ENCODE data around the gene LETMD1. TPM values are rescaled to one million over a fixed set of nuclear protein-coding genes. Genes with fewer than 3 reads are reported as not detected.

The LETMD1 gene
- total and polyA plus RNA-seq, 2 of the 13 experiments (the other 11 are each of a cell fraction or from before 2014, with no cell fraction given) = 43.3 to 87.7 TPM

DNA sequence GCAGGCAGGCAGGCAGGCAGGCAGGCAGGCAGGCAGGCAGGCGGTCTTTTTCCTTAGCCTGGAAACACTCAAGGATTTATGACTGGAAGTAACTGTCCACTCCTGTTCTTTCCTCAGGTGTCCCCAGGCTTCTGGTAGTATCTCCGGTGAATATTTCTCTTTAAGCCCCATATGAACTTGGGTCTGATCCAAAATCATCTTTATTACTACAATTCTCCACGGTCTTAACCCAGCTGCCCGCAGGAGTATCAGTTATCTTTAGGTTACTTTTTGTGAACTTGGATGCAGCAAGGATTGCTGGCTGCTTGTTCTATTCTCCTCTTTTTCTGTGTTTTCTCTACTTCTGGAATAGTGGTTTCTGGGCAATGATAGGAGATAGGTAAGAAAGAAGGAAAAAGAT lies 32.0 kb downstream of the LETMD1 start (continued):
- TF ChIP-seq, protein P1, sequence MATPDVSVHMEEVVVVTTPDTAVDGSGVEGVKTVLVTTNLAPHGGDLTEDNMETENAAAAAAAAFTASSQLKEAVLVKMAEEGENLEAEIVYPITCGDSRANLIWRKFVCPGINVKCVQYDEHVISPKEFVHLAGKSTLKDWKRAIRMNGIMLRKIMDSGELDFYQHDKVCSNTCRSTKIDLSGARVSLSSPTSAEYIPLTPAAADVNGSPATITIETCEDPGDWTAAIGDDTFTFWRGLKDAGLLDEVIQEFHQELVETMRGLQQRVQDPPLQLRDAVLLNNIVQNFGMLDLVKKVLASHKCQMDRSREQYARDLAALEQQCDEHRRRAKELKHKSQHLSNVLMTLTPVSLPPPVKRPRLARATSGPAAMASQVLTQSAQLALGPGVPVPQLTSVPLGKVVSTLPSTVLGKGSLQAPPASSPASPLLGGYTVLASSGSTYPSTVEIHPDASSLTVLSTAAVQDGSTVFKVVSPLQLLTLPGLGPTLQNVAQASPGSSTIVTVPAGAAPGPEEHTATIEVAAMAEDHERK (CRISPR knock-in tag; IDR thresholded peaks at IDR 0.05; ENCODE audit: low read depth) = no peak
- TF ChIP-seq ZZZ3 (CRISPR knock-in tag; IDR thresholded peaks at IDR 0.05; ENCODE audit: borderline replicate concordance) = no peak
- TF ChIP-seq ZNF124 (CRISPR knock-in tag; IDR thresholded peaks at IDR 0.05) = no peak
- no peak for TF ChIP-seq ZNF556 (CRISPR knock-in tag; IDR thresholded peaks at IDR 0.05; ENCODE audit: borderline replicate concordance)
- TF ChIP-seq ZNF225 (CRISPR knock-in tag; IDR thresholded peaks at IDR 0.05) = no peak
- TF ChIP-seq IKZF4 (CRISPR knock-in tag; IDR thresholded peaks at IDR 0.05; ENCODE audit: borderline replicate concordance, low read depth, not compliant biosample characterization) = no peak
- TF ChIP-seq HHEX (CRISPR knock-in tag; IDR thresholded peaks at IDR 0.05) = no peak
- no peak for TF ChIP-seq TP53 (CRISPR knock-in tag; conservative IDR thresholded peaks at IDR 0.05)
- TF ChIP-seq ZIK1 (CRISPR knock-in tag; IDR thresholded peaks at IDR 0.05; ENCODE audit: borderline replicate concordance, low read depth) = no peak
- TF ChIP-seq AGO1 (IDR thresholded peaks at IDR 0.05; ENCODE audit: low read depth, low read length, poor library complexity, severe bottlenecking) = no peak

DNA sequence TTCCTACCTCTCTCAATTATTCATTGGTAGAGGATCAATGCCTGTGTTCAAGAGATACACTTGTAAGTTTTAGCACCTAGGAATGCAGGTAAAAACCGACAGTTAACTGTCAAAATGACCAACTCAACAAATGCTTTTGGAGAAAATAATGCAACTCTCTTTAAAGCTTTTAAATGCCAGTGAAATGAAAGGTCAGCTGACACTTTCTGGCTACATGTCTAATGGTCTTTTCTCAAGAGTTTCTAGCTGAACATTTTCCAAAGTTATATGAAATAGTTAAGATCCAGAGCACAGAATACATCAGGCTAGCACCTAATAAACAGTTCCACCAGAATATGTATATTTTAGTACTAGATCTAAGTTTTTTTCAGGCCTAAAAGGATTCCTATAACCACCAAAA lies 33.3 kb downstream of the LETMD1 start:
- peaks cover 15% of the 10 kb centered on the region for H3K79me2 ChIP-seq (ENCODE audit: insufficient read depth, low read length)
- in situ Hi-C loops (cut with HindIII; ENCODE audit: extremely low pct_ligation_motif_present, low pct_unique_long_range_greater_than_20kb) = no loop called here
- no peaks in the 10 kb centered on the region for H4K20me1 ChIP-seq (ENCODE audit: insufficient read depth, low read length)
- peak overlapping the region in 1 of 3 experiments; percentile 83; a peak in 1 of 6 replicates for H3K4me3 ChIP-seq (replicated peaks in 1 of 3; ENCODE audit: insufficient read depth in 1 of 3, low read depth in 2 of 3, low read length in 3 of 3)
- intact Hi-C loops (cut with micrococcal nuclease; ENCODE audit: unreplicated experiment) = no loop called here
- 91% methylated on average over 1 of the region's 1 CpG for WGBS (ENCODE audit: low lambda C conversion rate)
- CTCF ChIA-PET (ENCODE audit: low intra/inter-chr PET ratio, low total read pairs) = no interaction called here
- H3K9ac ChIP-seq (ENCODE audit: insufficient read depth, low read depth, low read length) = no peak overlapping the region
- DNase-seq (ENCODE audit: low spot score) = no peak
- POLR2A ChIA-PET = interaction anchor here (0.7 to 3.2 kb wide), 5 partner anchors 11 to 296 kb away, joined by 3 to 24 read pairs (median 4); partner anchors contain the start of gene SLC11A2
- no peak overlapping the region for H2AFZ ChIP-seq (ENCODE audit: low read length)
- no peaks in the 10 kb centered on the region for H3K9me3 ChIP-seq (ENCODE audit: low read length)
- H3K27ac ChIP-seq (ENCODE audit: extremely low read length, insufficient read depth, low read length) = no peak overlapping the region
- no peaks in the 10 kb centered on the region; a peak in 1 of 5 replicates for H3K27me3 ChIP-seq (ENCODE audit: control insufficient read depth in 1 of 2, insufficient read depth in 2 of 2, low read length in 2 of 2)
- FAIRE-seq = no peak
- H3K36me3 ChIP-seq (replicated peaks in 1 of 2; ENCODE audit: control insufficient read depth in 1 of 2, insufficient read depth in 2 of 2, low read length in 2 of 2) = no peaks in the 10 kb centered on the region; a peak in 1 of 5 replicates
- BruUV-seq (replicated peaks) = no TSS peak
- peaks cover 21% of the 10 kb centered on the region for H3K4me1 ChIP-seq (ENCODE audit: insufficient read depth, low read length)
- ATAC-seq = no peak
- H3K4me2 ChIP-seq (ENCODE audit: low read depth, low read length) = 0 out of 2 replicates have a peak overlapping the region, but pooled peaks have one; percentile 99
- TF ChIP-seq EZH2 (conservative IDR thresholded peaks at IDR 0.05; ENCODE audit: low read depth, low read length) (no peak), TARDBP (CRISPR knock-in tag; IDR thresholded peaks at IDR 0.05) (no peak), NR3C1 (CRISPR knock-in tag; IDR thresholded peaks at IDR 0.05) (no peak), JUNB (CRISPR knock-in tag; IDR thresholded peaks at IDR 0.05; ENCODE audit: borderline replicate concordance) (no peak), ZNF17 (CRISPR knock-in tag; IDR thresholded peaks at IDR 0.05) (no peak)
- TF ChIP-seq, protein P2, sequence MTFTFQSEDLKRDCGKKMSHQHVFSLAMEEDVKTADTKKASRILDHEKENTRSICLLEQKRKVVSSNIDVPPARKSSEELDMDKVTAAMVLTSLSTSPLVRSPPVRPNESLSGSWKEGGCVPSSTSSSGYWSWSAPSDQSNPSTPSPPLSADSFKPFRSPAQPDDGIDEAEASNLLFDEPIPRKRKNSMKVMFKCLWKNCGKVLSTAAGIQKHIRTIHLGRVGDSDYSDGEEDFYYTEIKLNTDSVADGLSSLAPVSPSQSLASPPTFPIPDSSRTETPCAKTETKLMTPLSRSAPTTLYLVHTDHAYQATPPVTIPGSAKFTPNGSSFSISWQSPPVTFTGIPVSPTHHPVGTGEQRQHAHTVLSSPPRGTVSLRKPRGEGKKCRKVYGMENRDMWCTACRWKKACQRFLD (CRISPR knock-in tag; IDR thresholded peaks at IDR 0.05; ENCODE audit: borderline replicate concordance) = no peak
- TF ChIP-seq, protein P3, sequence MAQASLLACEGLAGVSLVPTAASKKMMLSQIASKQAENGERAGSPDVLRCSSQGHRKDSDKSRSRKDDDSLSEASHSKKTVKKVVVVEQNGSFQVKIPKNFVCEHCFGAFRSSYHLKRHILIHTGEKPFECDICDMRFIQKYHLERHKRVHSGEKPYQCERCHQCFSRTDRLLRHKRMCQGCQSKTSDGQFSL (CRISPR knock-in tag; IDR thresholded peaks at IDR 0.05) = no peak
- TF ChIP-seq, protein P4, sequence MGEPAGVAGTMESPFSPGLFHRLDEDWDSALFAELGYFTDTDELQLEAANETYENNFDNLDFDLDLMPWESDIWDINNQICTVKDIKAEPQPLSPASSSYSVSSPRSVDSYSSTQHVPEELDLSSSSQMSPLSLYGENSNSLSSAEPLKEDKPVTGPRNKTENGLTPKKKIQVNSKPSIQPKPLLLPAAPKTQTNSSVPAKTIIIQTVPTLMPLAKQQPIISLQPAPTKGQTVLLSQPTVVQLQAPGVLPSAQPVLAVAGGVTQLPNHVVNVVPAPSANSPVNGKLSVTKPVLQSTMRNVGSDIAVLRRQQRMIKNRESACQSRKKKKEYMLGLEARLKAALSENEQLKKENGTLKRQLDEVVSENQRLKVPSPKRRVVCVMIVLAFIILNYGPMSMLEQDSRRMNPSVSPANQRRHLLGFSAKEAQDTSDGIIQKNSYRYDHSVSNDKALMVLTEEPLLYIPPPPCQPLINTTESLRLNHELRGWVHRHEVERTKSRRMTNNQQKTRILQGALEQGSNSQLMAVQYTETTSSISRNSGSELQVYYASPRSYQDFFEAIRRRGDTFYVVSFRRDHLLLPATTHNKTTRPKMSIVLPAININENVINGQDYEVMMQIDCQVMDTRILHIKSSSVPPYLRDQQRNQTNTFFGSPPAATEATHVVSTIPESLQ (CRISPR knock-in tag; conservative IDR thresholded peaks at IDR 0.05) = no peak
